DOHH2 (cell line): ENCODE results near the gene CDNF.
A peak's percentile ranks its signal among the peaks of the same experiment; 100 is the strongest.

ENCODE experiments used
- EZH2phosphoT487 ChIP-seq: fragments of 200-600 bp; sonication (generic); IDR thresholded peaks from 2 replicates; pipeline ENCODE4 v1.6.1; 2017; ENCODE audit warnings: borderline replicate concordance, mild to moderate bottlenecking, antibody characterized with exemption, low read length, moderate library complexity, mixed read lengths
- TF ChIP-seq, protein P1 (sequence below): fragments of 200-600 bp; sonication (generic); IDR thresholded peaks from one replicate; pipeline ENCODE4 v1.5.1; 2014; ENCODE audit warnings: antibody characterized with exemption, mild to moderate bottlenecking, low read depth, low read length; ENCODE audit not compliant: poor library complexity, severe bottlenecking

- TF ChIP-seq, protein P1, sequence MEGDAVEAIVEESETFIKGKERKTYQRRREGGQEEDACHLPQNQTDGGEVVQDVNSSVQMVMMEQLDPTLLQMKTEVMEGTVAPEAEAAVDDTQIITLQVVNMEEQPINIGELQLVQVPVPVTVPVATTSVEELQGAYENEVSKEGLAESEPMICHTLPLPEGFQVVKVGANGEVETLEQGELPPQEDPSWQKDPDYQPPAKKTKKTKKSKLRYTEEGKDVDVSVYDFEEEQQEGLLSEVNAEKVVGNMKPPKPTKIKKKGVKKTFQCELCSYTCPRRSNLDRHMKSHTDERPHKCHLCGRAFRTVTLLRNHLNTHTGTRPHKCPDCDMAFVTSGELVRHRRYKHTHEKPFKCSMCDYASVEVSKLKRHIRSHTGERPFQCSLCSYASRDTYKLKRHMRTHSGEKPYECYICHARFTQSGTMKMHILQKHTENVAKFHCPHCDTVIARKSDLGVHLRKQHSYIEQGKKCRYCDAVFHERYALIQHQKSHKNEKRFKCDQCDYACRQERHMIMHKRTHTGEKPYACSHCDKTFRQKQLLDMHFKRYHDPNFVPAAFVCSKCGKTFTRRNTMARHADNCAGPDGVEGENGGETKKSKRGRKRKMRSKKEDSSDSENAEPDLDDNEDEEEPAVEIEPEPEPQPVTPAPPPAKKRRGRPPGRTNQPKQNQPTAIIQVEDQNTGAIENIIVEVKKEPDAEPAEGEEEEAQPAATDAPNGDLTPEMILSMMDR = peak; percentile 8
- no peak for TF ChIP-seq EZH2phosphoT487
Observed at GRCh38 chr10:14801723-14802122, 36.1 kb downstream of the CDNF start.
